Sigmoid colon (tissue), 7 donors: Measurements from ENCODE around the gene GREB1L. TPM values are rescaled to one million over a fixed set of nuclear protein-coding genes. Genes with fewer than 3 reads are reported as not detected.

Source experiments
- DNase-seq: peaks from one replicate; pipeline ENCODE4 v3.0.0-alpha.2; 2019
- H3K27ac ChIP-seq, 4 donors: fragments of 200-600 bp; sonication (generic); one replicate each; pipeline ENCODE4 v1.5.1; 2016 to 2019; ENCODE audit warnings: mild to moderate bottlenecking in 1 of 4
- H3K27me3 ChIP-seq, 3 donors: fragments of 200-600 bp; sonication (generic); one replicate each; pipeline ENCODE4 v1.5.1; 2019; ENCODE audit warnings: mild to moderate bottlenecking in 1 of 3
- H3K36me3 ChIP-seq, 4 donors: fragments of 200-600 bp; sonication (generic); one replicate each; pipeline ENCODE4 v1.5.1; 2016 to 2019
- H3K4me1 ChIP-seq, 4 donors: fragments of 200-600 bp; sonication (generic); one replicate each; pipeline ENCODE4 v1.5.1; 2017 to 2019
- H3K4me3 ChIP-seq, 4 donors: fragments of 200-600 bp; sonication (generic); one replicate each; pipeline ENCODE4 v1.5.1; 2017 to 2019; ENCODE audit warnings: mild to moderate bottlenecking in 2 of 4, moderate library complexity in 1 of 4
- H3K9me3 ChIP-seq, 4 donors: fragments of 200-600 bp in 3 of 4; sonication (generic) in 3 of 4; one replicate each; pipeline versions ENCODE4 v1.5.1 to v1.6.1; 2013 to 2019
- CTCF ChIP-seq, 4 experiments: fragments of 450-650 bp in 3 of 4; fragments of 200-600 bp in 1 of 4; IDR thresholded peaks; one replicate each; pipeline ENCODE4 v1.5.1; 2016 to 2019; ENCODE audit warnings: antibody characterized with exemption in 4 of 4, mild to moderate bottlenecking in 3 of 4, moderate library complexity in 2 of 4
- EP300 ChIP-seq, 4 donors: sonication (generic); formaldehyde crosslinking; IDR thresholded peaks; one replicate each; pipeline ENCODE4 v1.6.1; 2017; ENCODE audit warnings: antibody characterized with exemption in 4 of 4
- POLR2A ChIP-seq, 2 donors: fragments of 450-650 bp; IDR thresholded peaks; one replicate each; pipeline ENCODE4 v1.6.1; 2016; ENCODE audit warnings: antibody characterized with exemption in 2 of 2, mild to moderate bottlenecking in 2 of 2, moderate library complexity in 2 of 2
- POLR2AphosphoS5 ChIP-seq, 4 donors: sonication (generic); formaldehyde crosslinking; IDR thresholded peaks; one replicate each; pipeline ENCODE4 v1.6.1; 2017; ENCODE audit warnings: antibody characterized with exemption in 4 of 4
- WGBS, 2 donors: extraction: QIAGEN DNeasy Blood & Tissue Kit; methylation state at CpG; one replicate each; pipeline ENCODE4 v1.1.7; 2013; 5-methylcytosine and 5-hydroxymethylcytosine counted together
- intact Hi-C: fragments of 100-400 bp; cut with DNase I; formaldehyde crosslinking; loops from one replicate; pipeline ENCODE4 v1.15.1; 2023
- polyA plus RNA-seq, 3 donors: library from polyadenylated mRNA; stranded (reverse); fragments of 200-250 nt; gene quantifications; one replicate each; pipeline ENCODE4 v1.2.3, GENCODE V29; 2013
- total RNA-seq, 4 donors: library from RNA; depleted of rRNA; stranded (reverse); fragments of >200 nt; gene quantifications; one replicate each; pipeline ENCODE4 v1.1.0, GENCODE V29; 2016
- donor health status: healthy with polysubstance abuse.
- donor health status: Bipolar disorder and iron deficiency.
- donor health status: healthy.

The GREB1L gene
- total and polyA plus RNA-seq, 7 donors = 0.23 to 12.1 (median 4.4) TPM; not detected in 2

GRCh38 chr18:21298351-21298750 lies 56.3 kb downstream of the GREB1L start:
- Histone ChIP-seq H3K9me3 (no peaks in the 10 kb centered on the region), H3K4me3 (no peak overlapping the region), H3K36me3 (no peaks in the 10 kb centered on the region), H3K27ac (no peak overlapping the region), H3K4me1 (peaks cover 0 to 8% (median 0%) of the 10 kb centered on the region in 4 donors), H3K27me3 (no peaks in the 10 kb centered on the region)
- no peak for DNase-seq
- no peak for TF ChIP-seq EP300 (IDR thresholded peaks at IDR 0.05)
- TF ChIP-seq POLR2A (IDR thresholded peaks at IDR 0.05) = no peak
- TF ChIP-seq POLR2AphosphoS5 (IDR thresholded peaks at IDR 0.05) = no peak
- TF ChIP-seq CTCF (IDR thresholded peaks at IDR 0.05) = no peak
- intact Hi-C loops = no loop called here
- 76 to 83% methylated on average over 4 of the region's 4 CpGs for WGBS, 2 donors

- no peaks in the 10 kb centered on the region for H3K9me3 ChIP-seq
- DNase-seq = no peak
- H3K27me3 ChIP-seq = no peaks in the 10 kb centered on the region
- intact Hi-C loops = no loop called here
- TF ChIP-seq EP300 (IDR thresholded peaks at IDR 0.05) (no peak), POLR2AphosphoS5 (IDR thresholded peaks at IDR 0.05) (no peak), CTCF (IDR thresholded peaks at IDR 0.05) (no peak), POLR2A (IDR thresholded peaks at IDR 0.05) (no peak)
- no peak overlapping the region for H3K27ac ChIP-seq
- no peak overlapping the region for H3K4me3 ChIP-seq
- WGBS, 2 donors = 46 to 47% methylated on average over 6 of the region's 6 CpGs
- H3K4me1 ChIP-seq = peaks cover 0 to 8% (median 0%) of the 10 kb centered on the region in 4 donors
- no peaks in the 10 kb centered on the region for H3K36me3 ChIP-seq
These were observed 58.2 kb downstream of the GREB1L start for GRCh38 chr18:21300035-21300907.

GRCh38 chr18:21300908-21301200 lies 58.8 kb downstream of the GREB1L start:
- intact Hi-C loops = no loop called here
- no peak for DNase-seq
- no peak overlapping the region for H3K4me3 ChIP-seq
- H3K9me3 ChIP-seq = no peaks in the 10 kb centered on the region
- peaks cover 0 to 8% (median 0%) of the 10 kb centered on the region in 4 donors for H3K4me1 ChIP-seq
- TF ChIP-seq CTCF (IDR thresholded peaks at IDR 0.05) (no peak), EP300 (IDR thresholded peaks at IDR 0.05) (no peak), POLR2A (IDR thresholded peaks at IDR 0.05) (no peak), POLR2AphosphoS5 (IDR thresholded peaks at IDR 0.05) (no peak)
- no peak overlapping the region for H3K27ac ChIP-seq
- 71 to 82% methylated on average over 1 of the region's 1 CpG for WGBS, 2 donors
- H3K36me3 ChIP-seq = no peaks in the 10 kb centered on the region
- no peaks in the 10 kb centered on the region for H3K27me3 ChIP-seq

- intact Hi-C loops = no loop called here
- no peak for DNase-seq
- Histone ChIP-seq H3K27ac (no peak overlapping the region), H3K4me1 (peaks cover 0 to 8% (median 0%) of the 10 kb centered on the region in 4 donors), H3K36me3 (no peaks in the 10 kb centered on the region), H3K27me3 (no peaks in the 10 kb centered on the region), H3K4me3 (no peak overlapping the region), H3K9me3 (no peaks in the 10 kb centered on the region)
- WGBS, 2 donors = 53 to 71% methylated on average over 5 of the region's 5 CpGs
- no peak for TF ChIP-seq POLR2AphosphoS5 (IDR thresholded peaks at IDR 0.05)
- TF ChIP-seq POLR2A (IDR thresholded peaks at IDR 0.05) = no peak
- TF ChIP-seq EP300 (IDR thresholded peaks at IDR 0.05) = no peak
- TF ChIP-seq CTCF (IDR thresholded peaks at IDR 0.05) = no peak
These were observed 61.4 kb downstream of the GREB1L start for GRCh38 chr18:21303445-21303844.
